Inflammatory macrophage treated with lipopolysaccharide for 4 hours (primary cell): ENCODE results near the gene RNF141.

Source experiments
- DNase-seq: peaks from one replicate; pipeline ENCODE4 v3.0.0-alpha.2; 2020

The RNF141 gene

DNA sequence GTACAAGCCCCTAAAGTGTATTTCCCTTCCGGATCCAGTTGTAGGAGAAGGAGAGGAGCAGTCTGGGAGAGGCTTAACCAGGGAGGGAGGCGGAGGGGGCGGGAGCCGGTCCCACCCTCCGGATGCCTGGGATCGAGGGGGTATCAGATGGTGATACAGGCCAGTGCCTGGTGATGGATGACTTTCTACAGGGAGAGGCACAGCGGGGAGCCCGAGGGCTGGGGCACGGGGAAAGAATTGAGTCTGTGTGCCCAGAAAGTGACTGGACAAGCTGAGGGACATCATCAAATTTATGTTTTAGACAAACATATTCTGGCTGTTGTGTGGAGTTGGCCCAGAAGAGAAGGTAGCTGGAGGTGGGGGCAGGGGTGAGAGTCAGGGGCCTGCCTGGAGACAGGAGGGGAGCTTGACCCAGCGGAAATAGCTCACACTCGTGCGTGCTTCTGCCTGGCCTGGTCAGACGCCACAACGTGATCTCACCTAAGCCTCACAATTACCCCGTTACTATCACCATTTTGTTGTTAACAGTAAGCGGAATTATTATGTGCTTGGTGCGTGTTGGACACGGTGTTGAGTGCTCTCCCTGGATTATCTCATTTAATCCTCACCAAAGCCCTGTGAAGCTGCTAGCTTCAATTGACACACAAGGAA is 43.5 kb downstream of the RNF141 start:
- DNase-seq, result no peak

- DNase-seq, result no peak
These were observed 44.6 kb downstream of the RNF141 start for GRCh38 chr11:10496296-10496936.

DNA sequence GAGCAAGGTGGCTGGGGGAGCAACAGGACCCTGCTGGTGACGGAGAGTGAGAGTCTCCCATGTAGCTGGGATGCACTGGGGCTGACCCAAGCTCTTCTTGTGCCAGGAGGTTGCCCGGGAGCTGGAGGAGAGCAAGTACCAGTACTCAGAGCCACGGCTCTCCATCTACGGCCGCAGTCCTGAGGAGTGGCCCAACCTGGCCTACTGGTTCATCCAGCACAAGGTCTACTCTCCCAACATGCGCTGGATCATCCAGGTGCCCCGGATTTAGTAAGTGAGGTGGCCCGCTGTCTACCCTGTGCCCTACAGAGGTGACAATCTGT is 45.6 kb downstream of the RNF141 start:
- DNase-seq, result no peak

DNA sequence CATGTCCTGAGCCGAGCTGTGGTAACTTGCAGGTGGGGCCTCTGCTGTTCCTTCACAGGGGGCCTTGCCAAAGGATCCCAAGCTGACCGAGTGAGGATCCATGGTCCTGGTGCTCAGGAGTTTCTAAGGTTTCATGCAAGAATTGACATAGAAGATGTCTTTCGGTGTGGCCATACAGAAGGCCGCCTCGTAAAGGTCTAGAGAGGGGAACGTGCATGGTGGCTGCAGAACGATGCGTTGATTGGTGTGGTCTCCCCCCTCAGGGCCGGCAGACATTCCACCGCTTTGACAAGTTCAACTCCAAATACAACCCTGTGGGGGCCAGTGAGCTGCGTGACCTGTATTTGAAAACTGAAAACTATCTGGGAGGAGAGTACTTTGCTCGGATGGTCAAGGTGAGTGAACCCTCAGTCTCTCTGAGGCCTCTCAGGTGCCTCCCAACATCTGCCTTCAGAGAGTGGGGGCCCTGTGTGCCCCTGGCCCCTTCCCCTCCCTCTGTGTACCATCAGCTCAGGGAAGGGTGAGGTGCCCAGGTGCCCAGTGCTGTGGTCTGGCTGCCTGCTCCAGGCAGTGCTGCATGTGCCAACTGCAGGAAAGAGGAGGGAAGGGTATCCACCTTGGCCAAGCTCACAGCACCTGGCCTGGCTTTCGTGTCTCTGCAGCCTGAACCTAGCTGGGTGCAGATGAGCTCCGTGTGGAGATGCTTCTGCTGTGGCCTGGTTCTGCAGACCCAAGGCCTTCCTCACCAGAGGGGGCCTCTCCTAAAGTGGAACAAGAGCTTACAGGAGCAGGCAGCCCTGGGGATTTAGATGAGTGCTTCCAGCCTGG is 46.1 kb downstream of the RNF141 start:
- DNase-seq, result no peak

DNA sequence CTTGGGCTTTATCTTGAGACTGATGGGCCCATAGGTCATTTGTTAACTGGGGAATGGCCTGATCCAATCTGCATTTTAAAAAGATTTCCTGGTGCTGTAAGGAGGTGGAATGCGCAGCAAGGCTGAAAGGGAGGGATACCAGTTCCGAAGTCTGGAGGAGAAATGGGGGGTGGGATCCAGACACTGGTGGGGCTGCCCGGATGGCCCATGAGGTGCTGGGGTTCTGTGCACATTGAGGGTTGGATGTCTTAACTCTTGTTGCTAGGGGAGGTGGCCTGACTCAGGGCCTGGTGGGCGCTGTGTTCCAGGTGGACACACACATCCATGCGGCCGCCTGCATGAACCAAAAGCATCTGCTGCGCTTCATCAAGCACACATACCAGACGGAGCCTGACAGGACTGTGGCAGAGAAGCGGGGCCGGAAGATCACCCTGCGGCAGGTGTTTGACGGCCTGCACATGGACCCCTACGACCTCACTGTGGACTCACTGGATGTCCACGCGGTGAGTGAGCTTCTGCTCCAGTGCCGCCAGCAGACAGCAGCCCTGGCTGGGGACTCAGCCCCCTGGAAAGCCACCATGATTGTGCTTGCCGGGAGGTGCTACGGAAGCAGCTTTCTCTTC is 47.8 kb downstream of the RNF141 start:
- no peak for DNase-seq

- DNase-seq, result no peak
These were observed 48.9 kb downstream of the RNF141 start for GRCh38 chr11:10492084-10492483.

GRCh38 chr11:10490398-10491241 is 50.4 kb downstream of the RNF141 start:
- DNase-seq, result peak; percentile 79

GRCh38 chr11:10490032-10490397 is 51.0 kb downstream of the RNF141 start:
- no peak for DNase-seq

DNA sequence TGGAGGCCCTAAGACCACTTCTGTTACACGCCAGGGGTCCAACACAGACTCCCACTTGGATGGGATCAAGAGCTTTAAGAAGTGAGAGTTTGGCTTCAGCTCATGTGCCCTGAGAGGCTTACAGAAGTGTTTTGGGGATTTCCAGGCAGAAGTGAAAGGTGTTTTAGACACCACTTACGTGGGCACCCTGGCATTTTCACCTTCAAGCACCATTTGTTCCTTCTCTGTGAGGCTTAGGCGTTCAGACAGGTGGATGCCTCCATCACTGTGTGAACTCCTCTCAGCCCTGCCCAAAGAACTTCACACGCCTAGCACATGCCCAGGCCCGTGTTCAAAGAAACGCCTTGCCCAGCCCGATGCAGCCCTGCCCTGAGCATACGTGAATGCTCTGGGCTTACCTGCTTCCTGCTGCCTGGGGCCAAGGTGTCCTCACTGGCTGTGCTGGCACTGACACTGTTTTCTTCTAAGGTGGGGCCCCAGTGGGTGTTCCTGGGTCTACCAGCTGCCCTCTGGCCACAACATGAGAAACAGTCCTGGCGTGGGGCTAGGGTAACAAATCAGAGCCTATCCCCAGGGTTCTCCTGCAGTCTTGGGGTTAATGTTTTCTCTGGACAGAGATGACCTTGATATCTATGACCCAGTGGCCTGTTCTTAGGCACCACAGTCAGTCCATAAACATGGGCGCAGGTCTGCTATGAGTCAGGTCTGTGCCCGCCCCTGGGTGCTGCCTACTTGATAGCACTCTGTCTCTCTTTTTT is 51.9 kb downstream of the RNF141 start:
- DNase-seq, result no peak

- DNase-seq, result no peak
These were observed 52.7 kb downstream of the RNF141 start for GRCh38 chr11:10488121-10488933.

DNA sequence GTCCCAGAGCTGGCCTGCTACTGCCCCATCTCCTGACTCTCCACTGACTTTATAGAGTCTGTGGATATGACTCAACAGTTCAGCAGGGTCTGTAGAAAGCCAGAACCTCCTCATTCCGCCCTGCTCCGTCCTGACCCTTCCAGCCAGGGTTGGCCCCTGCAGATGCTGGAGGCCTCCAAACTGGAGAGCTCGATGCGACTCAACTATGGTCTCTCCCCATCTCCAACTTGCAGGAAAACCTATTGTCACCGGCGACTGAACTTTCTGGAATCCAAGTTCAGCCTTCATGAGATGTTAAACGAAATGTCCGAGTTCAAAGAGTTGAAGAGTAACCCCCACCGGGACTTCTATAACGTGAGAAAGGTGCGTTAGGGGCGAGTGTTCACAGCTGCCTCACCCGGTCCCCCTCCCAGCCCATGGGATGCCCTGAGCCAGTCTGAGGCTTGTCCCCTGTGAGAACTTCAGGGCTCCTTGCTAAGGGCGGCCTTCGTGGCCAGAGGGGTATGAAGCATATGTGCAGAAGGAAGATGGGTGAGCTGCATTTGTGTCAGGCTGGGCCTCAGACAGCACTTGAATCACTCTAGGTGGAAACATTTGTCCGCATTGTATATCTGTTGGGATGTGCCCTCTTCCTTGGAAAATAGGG is 53.9 kb downstream of the RNF141 start:
- no peak for DNase-seq

DNA sequence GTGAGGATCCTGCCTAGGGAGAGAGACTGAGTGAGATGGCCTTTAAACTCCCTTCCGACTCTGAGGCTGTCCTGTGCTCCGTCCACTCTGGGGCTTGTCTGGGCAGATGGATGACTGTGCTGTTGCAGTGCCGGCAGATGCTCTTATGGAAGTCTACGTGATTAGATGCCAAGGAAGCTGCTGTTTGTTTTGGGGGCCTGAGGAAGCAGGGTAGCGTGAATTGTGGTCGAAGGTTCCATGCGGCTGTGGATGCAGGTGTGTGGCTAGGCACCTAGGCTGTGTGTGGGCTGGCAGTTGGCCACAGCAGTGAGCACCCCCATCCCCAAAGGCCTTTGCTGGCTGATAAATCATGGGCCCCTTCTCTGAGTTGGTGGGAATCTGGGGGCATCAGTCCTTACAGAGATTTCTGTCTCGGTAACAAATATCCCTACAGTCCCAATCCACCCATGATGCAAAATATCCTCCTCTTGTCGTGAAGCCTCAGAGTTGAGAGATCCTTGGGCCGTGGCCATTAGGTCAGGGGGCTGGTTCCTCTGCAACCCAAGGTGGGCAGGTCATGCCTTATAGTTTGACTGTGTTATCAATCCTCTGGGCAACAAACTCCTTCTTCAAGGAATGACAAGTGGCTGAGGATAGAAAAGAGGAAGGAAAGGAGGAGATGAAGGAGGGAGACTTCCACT is 54.7 kb downstream of the RNF141 start:
- DNase-seq, result no peak

DNA sequence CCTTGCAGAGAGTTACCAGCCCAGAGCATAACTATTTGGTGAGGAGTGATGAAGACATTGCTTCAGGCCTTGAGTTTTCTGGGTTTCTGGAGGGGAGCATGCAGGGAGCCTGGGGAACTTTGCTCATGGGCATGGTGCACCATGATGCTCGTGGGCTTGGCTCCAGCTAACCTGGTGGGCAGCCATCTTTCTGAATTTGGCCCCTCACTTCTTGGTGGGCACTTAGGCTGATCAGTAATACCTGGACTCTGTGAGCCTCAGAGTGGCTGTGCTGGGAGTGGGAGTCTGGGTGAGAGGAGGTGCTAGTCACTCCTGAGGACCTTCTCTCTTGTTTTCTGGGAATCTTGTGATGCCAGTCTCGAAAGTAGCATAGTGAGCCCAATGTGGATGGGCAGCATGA is 55.3 kb downstream of the RNF141 start:
- no peak for DNase-seq

GRCh38 chr11:10484461-10485180 is 56.4 kb downstream of the RNF141 start:
- DNase-seq, result no peak

GRCh38 chr11:10483584-10483983 is 57.4 kb downstream of the RNF141 start:
- DNase-seq, result no peak

DNA sequence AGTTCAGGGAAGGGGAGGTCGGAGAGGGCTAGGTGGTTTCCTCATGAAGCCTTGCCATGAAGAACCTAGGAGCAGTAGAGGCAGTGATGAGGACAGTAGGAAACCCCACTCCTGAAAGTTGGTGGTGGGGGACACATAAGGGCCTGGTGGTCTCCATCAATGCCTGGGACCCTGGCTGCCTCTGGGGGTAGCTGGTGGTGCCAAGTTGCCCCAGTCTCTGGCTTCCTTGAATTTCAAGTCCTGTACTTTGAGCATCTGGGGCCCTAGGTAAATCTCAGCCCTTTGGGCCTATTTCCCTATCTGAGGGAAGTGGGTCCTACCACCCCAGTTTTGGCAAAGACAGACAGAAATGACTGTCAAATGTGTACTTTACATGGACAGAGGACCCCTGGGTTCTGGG is 57.8 kb downstream of the RNF141 start:
- no peak for DNase-seq

GRCh38 chr11:10481560-10482349 is 59.2 kb downstream of the RNF141 start:
- no peak for DNase-seq

GRCh38 chr11:10480760-10481159 is 60.2 kb downstream of the RNF141 start:
- DNase-seq, result no peak
